Adrenal gland (tissue), 12 donors: Measurements from ENCODE around the gene SYT2. TPM values are rescaled to one million over a fixed set of nuclear protein-coding genes. Genes with fewer than 3 reads are reported as not detected.
A peak's percentile ranks its signal among the peaks of the same experiment; 100 is the strongest.

Source experiments
- DNase-seq, 7 donors: peaks; one replicate each; pipeline ENCODE4 v3.0.0-alpha.2; 2019 to 2020
- H3K27ac ChIP-seq, 5 donors: fragments of 200-600 bp; sonication (generic) in 4 of 5; 1 replicate in 3 of 5; 2 replicates in 2 of 5; pipeline versions ENCODE4 v1.5.1 to v1.8.0; 2016 to 2020; ENCODE audit warnings: mild to moderate bottlenecking in 1 of 5
- H3K27me3 ChIP-seq: fragments of 200-600 bp; 2 replicates; pipeline ENCODE4 v1.8.0; 2021
- H3K36me3 ChIP-seq, 2 donors: fragments of 200-600 bp; replicated peaks in 1 of 2; 1 replicate in 1 of 2; 2 replicates in 1 of 2; pipeline versions ENCODE4 v1.5.1 to v1.8.0; 2018 to 2022
- H3K4me1 ChIP-seq, 2 donors: fragments of 200-600 bp; replicated peaks in 1 of 2; 1 replicate in 1 of 2; 2 replicates in 1 of 2; pipeline versions ENCODE4 v1.5.1 to v1.8.0; 2018 to 2021
- H3K4me3 ChIP-seq, 4 donors: fragments of 200-600 bp; sonication (generic) in 3 of 4; one replicate each; pipeline ENCODE4 v1.5.1; 2016 to 2018
- H3K9me3 ChIP-seq, 3 donors: fragments of 200-600 bp; sonication (generic) in 1 of 3; replicated peaks in 1 of 3; 1 replicate in 2 of 3; 2 replicates in 1 of 3; pipeline versions ENCODE4 v1.5.1 to v1.8.0; 2016 to 2021
- CTCF ChIP-seq, 6 experiments: fragments of 450-650 bp in 4 of 6; fragments of 200-600 bp in 2 of 6; sonication (generic) in 1 of 6; IDR thresholded peaks; 1 replicate in 5 of 6; 2 replicates in 1 of 6; pipeline versions ENCODE4 v1.5.1 to v1.8.0; 2016 to 2021; ENCODE audit warnings: antibody characterized with exemption in 6 of 6, mild to moderate bottlenecking in 2 of 6, moderate library complexity in 1 of 6
- POLR2A ChIP-seq, 2 donors: fragments of 450-650 bp; IDR thresholded peaks; one replicate each; pipeline ENCODE4 v1.6.1; 2017; ENCODE audit warnings: antibody characterized with exemption in 2 of 2, mild to moderate bottlenecking in 2 of 2, moderate library complexity in 1 of 2
- WGBS, 4 donors: extraction: QIAGEN DNeasy Blood & Tissue Kit in 2 of 4; methylation state at CpG; one replicate each; pipeline versions ENCODE4 v1.1.5 to v1.1.7; 2013 to 2017; 5-methylcytosine and 5-hydroxymethylcytosine counted together
- intact Hi-C, 2 donors: fragments of 100-400 bp; cut with DNase I; formaldehyde crosslinking; loops; one replicate each; pipeline versions ENCODE4 v1.14.1 to v1.15.0; 2022 to 2023
- polyA plus RNA-seq, 3 donors: library from polyadenylated mRNA; stranded (reverse); fragments of 200-250 nt in 2 of 3; fragments of 350-450 nt in 1 of 3; fragmentation: Illumina TruSeq in 1 of 3; extraction: RNeasy Lipid Tissue Mini Kit (QIAGEN cat#74804) in 1 of 3; gene quantifications; one replicate each; pipeline ENCODE4 v1.2.3, GENCODE V29; 2013 to 2014
- total RNA-seq, 9 donors: library from RNA; depleted of rRNA in 4 of 9; stranded (reverse); fragments of >200 nt in 4 of 9; fragments of 120-200 nt in 1 of 9; fragmentation: NEBNext Ultra II Directional in 1 of 9; extraction: Animal tissue kit (Norgen Biotek cat#: 25700) in 1 of 9; gene quantifications; one replicate each; pipeline versions ENCODE4 v1.1.0 to v1.2.4, GENCODE V29; 2013 to 2023
- donor health status: healthy with polysubstance abuse.
- donor health status: Bipolar disorder and iron deficiency.
- donor health status: DM: yes; HTN: yes; CAD: no.
- donor health status: DM: no; HTN: no; CAD: no.
- donor health status: DM: no; HTN: no; CAD: no.
- donor health status: DM: yes; HTN: yes; CAD: no.

Gene SYT2
- total and polyA plus RNA-seq, 12 donors, result 0.08 to 3.8 (median 0.44) TPM; not detected in 3

- intact Hi-C loops, result no loop called here
- no peak overlapping the region for H3K27ac ChIP-seq
Measured at GRCh38 chr1:202658251-202658759, 51.9 kb downstream of the SYT2 start.

GRCh38 chr1:202656951-202657646 lies 53.2 kb downstream of the SYT2 start:
- DNase-seq, result no peak
- no peaks in the 10 kb centered on the region for H3K36me3 ChIP-seq
- no peak overlapping the region for H3K4me3 ChIP-seq
- intact Hi-C loops, result no loop called here
- peaks cover 7% of the 10 kb centered on the region for H3K27me3 ChIP-seq
- H3K9me3 ChIP-seq, result no peaks in the 10 kb centered on the region
- WGBS, 4 donors, result 47 to 77% (median 60%) methylated on average over 6 to 7 of the region's 7 CpGs
- TF ChIP-seq CTCF (IDR thresholded peaks at IDR 0.05) (no peak), POLR2A (IDR thresholded peaks at IDR 0.05) (no peak)
- H3K27ac ChIP-seq, result no peak overlapping the region
- H3K4me1 ChIP-seq, result no peaks in the 10 kb centered on the region

More at GRCh38 chr1:202658251-202658759, 51.9 kb downstream of the SYT2 start:
- 70 to 82% (median 73%) methylated on average over 7 to 8 of the region's 8 CpGs for WGBS, 4 donors
- TF ChIP-seq CTCF (IDR thresholded peaks at IDR 0.05) (no peak), POLR2A (IDR thresholded peaks at IDR 0.05) (no peak)
- Histone ChIP-seq H3K36me3 (no peaks in the 10 kb centered on the region), H3K4me1 (no peaks in the 10 kb centered on the region), H3K27me3 (peaks cover 7% of the 10 kb centered on the region), H3K9me3 (no peaks in the 10 kb centered on the region), H3K4me3 (no peak overlapping the region)
- no peak for DNase-seq

- peak in 1 of 7 donors; percentile 59 for DNase-seq
- H3K4me1 ChIP-seq, result no peaks in the 10 kb centered on the region
- H3K36me3 ChIP-seq, result no peaks in the 10 kb centered on the region
- H3K27ac ChIP-seq, result no peak overlapping the region
- intact Hi-C loops, result no loop called here
- H3K27me3 ChIP-seq, result peaks cover 1% of the 10 kb centered on the region
- H3K4me3 ChIP-seq, result no peak overlapping the region
- WGBS, 4 donors, result 61 to 72% (median 66%) methylated on average over 7 to 10 of the region's 10 CpGs
- H3K9me3 ChIP-seq, result no peaks in the 10 kb centered on the region
- peak in 1 of 6 experiments; percentile 11 for TF ChIP-seq CTCF (IDR thresholded peaks at IDR 0.05)
- no peak for TF ChIP-seq POLR2A (IDR thresholded peaks at IDR 0.05)
Measured at GRCh38 chr1:202656057-202656456, 54.2 kb downstream of the SYT2 start.

- H3K4me1 ChIP-seq, result no peaks in the 10 kb centered on the region
- no peak for TF ChIP-seq CTCF (IDR thresholded peaks at IDR 0.05)
- no peak for TF ChIP-seq POLR2A (IDR thresholded peaks at IDR 0.05)
- no peaks in the 10 kb centered on the region for H3K9me3 ChIP-seq
- WGBS, 4 donors, result 66 to 87% (median 77%) methylated on average over 6 of the region's 6 CpGs
- no peak overlapping the region for H3K27ac ChIP-seq
- no peak for DNase-seq
- H3K27me3 ChIP-seq, result peaks cover 5% of the 10 kb centered on the region
- no peaks in the 10 kb centered on the region for H3K36me3 ChIP-seq
- no peak overlapping the region for H3K4me3 ChIP-seq
- intact Hi-C loops, result no loop called here
Measured at GRCh38 chr1:202654079-202654478, 56.2 kb downstream of the SYT2 start.
